NCI-H187 treated with DMSO at 0.1 percent for 48 hours (cell line): ENCODE data around the gene GABRD.

Experiments used
- DNase-seq: peaks from one replicate; lab custom pipeline; 2025; lab: John Stamatoyannopoulos, UW

GABRD gene

DNA sequence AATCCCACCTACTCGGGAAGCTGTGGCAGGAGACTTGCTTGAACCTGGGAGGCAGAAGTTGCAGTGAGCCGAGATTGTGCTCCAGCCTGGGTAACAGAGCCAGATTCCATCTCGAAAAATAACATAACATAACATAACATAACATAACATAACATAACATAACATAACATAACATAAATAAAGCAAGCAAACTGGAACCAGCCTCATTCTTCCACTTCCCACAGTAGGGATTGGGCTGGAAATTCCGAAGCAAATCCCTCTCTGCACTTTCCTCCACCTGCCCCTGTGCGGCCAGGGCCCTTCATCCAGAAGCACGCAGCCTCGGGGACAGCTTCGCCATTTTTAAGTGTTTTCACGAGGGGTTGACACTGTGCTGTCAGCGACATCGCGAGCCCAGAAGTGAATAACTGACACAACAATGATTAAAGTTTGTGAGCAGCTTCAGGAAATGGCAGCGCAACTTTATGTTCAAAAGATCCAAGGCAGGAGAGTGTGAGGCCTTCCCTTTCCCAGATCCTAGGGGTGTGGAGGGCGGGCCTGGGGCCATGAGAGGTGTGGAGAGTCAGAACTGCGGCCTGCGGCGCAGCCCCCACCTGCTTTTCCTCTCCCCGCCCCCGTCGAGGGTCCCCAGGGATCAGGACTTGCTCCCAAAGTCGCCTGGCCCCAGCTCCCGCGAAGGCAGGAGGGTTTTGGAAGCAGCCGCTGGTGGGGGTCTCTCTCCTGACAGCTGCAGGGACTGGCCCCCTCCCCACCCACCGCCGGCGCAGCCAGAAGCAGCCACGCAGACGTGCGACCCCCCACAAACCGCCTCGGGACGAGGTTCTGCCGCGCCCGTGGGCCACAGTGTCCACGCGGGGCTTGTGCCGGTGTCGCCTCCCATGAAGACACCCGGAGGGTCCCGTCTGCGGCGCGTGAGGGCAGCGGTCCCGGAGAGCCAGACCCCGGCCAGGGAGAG, 651 bp upstream of the GABRD start:
- no peak for DNase-seq

DNA sequence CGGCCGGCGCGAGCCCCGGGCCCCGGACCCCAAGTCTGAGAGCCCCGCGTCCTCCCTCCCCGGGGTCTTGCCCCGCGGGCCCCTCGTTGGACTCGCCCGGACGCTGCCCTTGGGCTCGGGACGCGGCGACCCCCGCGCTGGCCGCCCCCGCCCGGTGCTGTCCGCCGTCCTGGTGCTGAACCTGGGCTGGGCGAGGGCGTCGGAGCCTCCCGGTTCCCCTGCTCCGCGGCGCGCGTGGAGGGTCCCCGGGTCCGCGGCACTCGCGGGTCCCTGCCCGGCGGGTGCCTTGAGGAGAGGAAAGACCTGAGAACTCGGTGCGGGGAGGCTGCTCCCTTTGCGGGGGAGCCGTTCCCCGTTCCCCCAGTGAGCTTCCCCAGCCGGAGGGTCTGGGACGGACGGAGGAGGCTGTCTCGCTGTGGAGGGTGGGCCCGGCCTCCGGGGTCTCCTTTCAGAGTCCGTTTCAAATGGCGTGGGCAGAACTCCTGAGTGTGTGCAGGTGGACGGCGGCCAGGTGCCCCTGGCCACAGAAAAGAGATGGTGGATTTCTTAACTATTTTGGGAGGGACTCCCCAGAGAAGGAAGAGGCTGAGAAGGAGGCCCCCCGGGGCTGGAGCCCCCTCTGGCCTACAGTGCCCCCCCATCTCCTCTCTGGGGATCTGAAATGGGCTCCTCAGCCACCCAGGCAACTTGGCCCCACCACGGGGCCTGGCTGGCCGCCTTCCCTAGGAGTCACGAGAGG, 595 bp downstream of the GABRD start:
- no peak for DNase-seq

DNA sequence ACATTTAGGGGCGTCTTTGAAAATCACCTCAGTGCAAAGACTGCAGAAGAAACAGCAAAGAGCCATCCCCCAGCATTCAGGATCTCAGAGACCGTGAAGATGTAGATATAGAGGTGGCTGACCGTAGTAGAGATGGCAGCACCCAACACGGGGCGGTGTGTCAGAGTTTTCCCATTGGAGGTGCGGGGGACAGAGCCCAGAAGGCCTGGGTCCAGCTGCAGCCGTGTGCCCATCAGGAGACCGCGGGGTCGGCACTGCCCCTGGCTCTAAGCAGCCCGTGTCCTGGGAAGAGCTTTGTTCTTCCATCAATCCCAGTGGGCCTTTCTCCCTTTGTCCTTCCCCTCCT, 1.1 kb downstream of the GABRD start:
- DNase-seq: no peak

DNA sequence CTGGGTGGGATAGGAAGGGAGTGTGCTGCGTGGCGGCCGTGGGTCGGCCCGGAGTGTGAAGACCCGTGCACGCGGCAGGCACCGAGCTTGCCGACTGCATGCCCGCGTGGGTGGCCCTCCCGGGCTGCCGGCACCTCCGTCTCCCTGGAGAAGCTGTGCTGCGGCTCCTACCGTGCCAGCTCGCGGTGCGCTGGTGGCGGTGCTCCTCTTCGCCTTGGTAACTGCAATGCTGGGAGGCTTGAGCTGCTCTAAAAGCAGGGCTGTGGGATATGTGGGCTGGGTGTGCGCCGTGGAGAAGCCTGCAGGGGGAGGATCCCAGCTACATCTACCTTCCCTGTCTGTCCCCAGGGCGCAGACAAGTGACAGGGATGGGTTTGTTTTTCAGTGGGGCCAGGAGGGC, 2.4 kb downstream of the GABRD start:
- no peak for DNase-seq

DNA sequence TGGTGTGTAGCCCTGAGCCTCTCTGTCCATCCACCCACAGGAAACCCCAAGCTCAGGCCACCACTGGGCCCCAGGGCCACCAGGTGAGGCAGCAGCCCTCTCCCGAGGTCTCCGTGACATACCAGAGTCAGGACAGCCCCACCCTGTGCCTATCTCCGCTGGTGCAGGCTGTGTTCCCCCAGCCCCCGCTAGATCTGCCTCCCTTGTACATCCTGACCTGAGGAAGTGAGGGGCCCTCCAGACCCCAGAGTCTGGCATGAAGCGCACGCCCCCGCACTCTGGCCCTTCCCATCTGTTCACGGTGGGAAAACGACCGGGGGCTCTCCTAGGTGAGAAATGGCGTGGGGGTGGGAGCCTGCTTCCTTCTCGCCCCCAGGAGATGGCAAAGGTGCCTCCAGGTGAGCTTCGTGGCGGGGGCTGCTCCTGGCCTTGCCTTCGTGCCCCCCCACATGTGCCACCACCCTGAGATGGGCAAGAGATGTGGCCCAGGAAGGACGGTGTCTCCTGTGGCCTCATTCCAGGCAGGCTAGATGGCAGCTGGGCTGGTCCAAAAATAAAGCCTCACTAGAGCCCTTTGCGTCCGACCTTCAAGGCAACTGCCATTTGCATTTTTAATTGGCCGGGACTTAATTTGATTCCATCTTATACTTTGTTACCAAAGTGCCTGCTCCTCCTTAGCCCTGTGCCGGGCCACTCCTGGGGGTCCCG, 3.1 kb downstream of the GABRD start:
- DNase-seq: no peak

DNA sequence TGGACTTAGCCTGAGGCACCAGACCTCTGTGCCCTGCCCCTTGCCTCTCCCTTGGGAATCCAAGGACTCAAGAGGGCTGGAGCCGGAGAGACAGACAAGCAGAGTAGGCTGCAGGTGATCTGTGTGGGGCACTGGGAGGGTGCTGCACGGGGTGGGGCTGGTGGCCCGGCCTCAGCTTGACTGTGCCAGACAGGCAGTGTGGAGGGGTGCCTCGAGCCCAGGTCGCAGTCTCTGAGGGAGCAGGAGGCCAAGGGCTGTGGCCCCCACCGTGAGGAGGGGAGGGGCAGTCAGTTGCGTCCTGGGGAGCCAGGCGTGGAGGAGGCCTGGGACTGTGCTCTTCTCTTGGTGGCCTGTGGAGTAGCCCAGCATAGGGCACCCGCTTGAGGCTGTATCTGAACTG, 4.0 kb downstream of the GABRD start:
- DNase-seq: no peak

DNA sequence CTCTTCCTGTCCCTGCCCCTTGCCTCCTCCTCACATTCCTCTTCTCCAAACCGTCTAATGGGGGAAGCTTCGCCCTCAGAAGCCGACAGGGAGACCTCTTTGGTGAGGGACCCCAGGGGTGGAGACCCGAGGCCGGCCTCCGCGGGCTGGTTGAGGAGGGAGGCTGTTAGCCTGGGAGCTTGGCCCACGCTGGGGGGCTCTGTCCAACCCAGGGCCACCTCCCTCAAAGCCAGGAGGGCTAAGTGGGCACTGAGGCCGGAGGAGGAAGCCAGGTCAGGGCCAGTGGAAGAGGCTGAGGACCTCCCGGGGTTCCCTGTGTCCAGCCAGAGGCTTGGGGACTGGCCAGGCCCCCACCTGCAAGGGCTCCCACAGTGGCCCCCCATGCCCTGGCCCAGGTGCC, 5.3 kb downstream of the GABRD start:
- DNase-seq: no peak

DNA sequence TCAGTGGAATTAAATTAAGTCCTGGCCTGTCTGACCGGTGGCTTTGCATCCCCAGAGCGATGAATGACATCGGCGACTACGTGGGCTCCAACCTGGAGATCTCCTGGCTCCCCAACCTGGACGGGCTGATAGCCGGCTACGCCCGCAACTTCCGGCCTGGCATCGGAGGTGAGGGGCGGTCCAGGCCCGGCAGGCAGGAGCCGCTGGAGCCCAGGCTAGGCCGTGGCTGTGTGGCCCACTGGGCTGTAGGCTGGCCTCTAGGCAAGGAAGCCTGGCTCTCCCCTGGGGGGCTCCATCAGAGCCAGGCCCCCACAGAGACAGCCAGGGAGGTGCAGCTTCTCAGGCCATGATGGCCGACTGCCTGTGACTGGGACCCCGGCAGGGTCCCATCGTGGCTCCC, 5.7 kb downstream of the GABRD start:
- DNase-seq: no peak

DNA sequence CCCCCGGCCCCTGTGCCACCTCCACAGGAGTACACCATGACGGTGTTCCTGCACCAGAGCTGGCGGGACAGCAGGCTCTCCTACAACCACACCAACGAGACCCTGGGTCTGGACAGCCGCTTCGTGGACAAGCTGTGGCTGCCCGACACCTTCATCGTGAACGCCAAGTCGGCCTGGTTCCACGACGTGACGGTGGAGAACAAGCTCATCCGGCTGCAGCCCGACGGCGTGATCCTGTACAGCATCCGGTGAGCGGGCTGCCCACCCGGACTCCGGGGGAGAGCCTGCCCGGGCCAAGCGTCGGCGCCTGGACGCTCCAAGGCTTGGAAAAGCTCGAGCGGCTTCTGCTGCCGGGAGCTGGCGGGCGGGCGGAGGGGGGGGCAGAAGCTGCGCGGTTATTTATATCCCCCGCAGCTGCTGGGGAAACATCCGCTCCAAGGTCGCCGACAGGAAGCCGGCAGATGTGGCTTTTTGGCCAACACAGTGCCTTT, 6.4 kb downstream of the GABRD start:
- no peak for DNase-seq

DNA sequence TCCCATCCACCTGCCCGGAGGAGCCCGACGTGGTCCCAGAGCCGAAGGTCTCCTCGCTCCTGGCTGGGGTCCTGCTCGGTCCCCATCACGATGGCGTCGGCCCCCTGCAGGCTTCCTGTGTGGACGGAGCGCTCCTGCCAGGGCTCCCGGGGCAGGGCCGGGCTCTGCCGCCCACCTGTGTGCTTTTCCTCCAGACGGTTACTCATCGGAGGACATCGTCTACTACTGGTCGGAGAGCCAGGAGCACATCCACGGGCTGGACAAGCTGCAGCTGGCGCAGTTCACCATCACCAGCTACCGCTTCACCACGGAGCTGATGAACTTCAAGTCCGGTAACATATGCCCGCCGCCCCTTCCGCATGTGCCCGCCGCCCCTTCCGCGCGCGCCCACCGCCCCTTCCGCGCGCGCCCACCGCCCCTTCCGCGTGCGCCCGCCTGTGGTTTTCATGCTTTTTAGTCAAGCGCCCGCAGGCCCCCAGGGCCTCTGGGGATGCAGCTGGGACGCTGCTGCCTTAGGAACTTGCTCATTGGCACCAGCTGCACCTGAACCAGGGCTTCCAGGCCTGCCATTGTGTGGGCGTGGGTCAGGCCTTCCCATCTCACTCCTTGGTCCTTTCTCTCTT, 8.9 kb downstream of the GABRD start:
- DNase-seq: no peak

DNA sequence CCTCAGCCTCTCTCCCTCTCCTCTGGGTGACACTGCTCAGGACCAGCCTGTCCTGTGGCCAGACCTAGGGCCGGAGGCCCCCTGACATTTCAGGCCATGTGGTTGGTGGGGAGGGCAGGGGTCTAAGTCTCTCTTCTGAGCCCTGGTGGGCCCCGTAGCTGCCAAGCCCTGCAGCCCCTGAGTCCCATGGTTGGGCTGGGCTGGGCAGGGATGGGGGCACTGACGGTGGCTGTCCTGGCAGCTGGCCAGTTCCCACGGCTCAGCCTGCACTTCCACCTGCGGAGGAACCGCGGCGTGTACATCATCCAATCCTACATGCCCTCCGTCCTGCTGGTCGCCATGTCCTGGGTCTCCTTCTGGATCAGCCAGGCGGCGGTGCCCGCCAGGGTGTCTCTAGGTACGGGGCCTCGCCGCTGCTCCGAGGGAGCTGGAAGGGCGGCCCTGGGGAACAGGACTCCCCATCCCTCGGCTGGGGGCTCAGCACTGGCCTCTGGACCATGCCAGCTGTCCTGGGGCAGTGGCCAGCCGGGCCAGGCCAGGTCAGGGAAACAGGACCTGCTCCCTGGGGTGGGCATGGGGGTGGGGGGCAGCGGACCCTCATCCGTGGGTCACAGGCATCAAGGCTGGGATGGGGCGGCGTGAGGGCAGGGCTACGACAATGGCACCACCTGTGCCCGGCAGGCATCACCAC, 9.9 kb downstream of the GABRD start:
- no peak for DNase-seq

DNA sequence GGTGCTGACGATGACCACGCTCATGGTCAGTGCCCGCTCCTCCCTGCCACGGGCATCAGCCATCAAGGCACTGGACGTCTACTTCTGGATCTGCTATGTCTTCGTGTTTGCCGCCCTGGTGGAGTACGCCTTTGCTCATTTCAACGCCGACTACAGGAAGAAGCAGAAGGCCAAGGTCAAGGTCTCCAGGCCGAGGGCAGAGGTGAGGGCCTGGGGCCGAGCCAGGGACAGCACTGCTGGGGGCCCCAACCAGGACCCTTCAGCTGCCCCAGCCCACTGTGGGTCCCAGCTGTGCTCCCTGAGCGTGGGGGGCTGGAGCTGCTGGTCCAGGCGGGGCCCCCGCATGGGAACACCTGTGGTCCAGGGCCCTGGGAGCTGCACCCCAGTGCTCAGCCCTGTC, 10.4 kb downstream of the GABRD start:
- no peak for DNase-seq

DNA sequence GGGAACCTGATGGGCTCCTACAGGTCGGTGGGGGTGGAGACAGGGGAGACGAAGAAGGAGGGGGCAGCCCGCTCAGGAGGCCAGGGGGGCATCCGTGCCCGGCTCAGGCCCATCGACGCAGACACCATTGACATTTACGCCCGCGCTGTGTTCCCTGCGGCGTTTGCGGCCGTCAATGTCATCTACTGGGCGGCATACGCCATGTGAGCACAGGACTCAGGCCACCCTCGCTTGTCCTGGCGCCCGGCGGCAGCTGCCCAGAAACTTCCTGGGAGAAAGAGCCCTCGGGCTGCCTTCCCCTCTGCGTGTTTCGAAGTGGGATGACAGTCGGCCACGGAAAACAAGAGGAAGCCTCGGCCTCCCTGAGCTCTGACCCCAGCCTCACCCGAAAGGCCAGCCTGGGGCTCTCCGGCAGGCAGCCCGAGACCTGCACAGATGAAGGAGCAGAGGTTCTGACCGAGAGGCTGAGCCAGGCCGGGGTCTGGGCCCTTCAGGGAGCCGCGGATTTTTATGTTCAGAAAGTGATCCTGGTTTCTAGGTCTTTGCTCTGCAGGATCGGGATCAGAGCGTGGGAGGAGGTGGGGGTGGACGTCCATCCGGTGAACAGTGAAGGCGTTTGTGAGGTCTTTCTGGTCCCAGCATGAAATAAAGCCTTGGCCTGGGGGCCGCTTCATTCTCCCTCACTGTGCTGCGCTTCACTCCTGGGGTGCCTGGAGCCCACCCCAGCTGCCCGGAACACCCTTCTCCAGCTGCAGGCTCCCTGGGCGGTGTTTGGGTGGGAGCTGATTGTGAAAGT, 11.1 kb downstream of the GABRD start:
- no peak for DNase-seq

DNA sequence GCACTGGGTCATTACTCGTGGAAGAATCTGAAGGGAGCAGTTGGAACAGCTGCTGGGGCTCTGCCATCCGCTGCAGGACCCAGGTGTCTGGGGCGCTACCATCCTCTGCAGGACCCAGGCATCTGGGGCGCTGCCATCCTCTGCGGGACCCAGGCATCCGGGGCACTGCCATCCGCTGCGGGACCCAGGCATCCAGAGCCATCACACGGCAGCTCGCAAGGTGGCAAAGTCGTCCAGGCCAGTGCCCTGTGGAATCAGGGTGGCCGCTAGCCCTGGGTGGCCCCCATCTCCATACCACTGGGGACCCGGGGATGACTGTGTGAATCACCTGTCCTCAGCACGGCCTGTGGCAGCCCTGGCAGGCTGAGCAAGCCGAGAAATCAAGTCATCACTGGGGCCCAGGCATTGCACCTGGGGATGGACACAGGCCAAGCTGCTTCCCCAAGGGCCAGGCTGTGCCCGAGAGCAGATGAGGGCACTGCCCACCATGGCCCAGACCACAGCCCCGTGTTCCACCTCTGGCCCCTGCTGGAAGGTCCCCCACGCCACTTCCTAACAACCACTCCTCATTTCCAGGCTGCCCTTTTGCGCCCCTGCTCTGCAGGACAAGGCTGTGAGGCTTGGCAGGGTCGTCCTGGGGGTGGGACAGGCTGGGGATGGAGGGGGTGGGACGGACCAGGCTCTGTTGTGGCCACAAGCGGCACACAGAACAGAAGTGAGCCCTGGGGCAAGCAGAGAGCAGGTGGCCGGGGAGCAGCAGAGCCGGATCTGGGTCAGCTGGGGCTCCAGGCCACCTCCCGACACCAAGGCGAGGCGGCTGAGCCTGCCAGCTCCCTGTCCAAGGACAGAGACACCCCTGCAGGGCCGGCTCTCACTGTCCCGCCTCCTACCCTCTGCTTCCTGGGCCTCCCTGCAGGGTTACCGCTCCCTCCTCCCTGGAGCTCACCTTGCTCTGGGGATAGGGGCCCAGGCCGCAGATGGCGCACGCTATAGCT, 12.7 kb downstream of the GABRD start:
- no peak for DNase-seq

DNA sequence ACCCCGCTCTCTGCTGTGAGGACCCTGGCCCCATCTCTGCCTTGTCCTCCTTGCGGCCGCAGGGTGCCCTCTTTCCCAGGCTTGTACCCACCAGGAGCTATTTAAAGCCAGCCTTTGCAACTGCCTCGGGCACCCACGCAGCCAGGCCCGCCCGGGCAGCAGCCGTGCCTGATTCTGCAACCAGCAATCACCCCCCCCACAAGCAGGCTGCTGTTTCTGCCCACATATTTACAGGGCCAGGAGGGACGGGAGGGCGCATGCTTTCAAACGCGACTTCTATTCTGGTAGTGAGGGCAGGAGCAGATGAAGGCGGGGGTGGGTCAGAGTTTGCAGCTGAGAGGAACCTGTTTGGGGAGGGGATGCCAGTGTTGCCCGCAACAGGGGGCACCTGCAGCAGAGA, 13.6 kb downstream of the GABRD start:
- no peak for DNase-seq

DNA sequence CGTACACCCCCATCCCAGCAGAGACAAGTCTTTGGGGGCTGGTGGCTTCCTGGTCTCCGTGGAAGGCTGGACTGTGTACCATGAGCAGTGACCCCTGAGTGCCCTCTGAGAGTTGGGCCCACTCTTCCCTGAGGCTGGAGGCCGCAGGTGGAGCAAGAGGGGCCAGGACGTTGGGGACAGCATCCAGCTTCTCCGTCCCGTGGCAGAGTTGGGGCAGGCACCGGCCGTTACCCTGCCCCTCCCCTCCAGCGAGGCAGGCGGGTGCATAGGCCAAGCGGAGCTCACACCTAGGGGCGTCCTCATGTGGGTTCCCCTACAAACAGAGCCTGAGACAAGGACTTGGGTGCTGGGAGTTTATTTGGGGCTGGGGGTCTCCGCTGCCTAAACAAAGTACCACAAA, 14.0 kb downstream of the GABRD start:
- no peak for DNase-seq

DNA sequence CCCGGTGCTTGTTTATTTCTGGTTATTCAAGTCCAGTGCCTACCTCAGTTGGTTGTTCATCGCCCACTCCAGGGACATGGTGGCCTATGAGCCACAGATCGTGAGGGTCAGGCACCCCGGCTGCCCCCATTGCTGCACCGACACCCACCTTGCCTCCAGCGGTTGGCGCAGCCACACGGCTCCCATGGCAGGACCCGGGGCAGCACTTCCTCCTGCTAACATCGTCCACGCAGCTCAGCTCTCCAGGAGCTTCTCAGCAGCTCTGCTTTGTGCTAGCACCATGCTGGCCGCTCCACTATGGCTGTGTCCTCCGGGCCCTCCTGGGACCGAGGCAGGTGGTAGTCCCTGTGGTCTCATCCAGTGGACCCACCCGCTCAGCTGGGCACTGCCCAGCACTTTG, 17.1 kb downstream of the GABRD start:
- no peak for DNase-seq

DNA sequence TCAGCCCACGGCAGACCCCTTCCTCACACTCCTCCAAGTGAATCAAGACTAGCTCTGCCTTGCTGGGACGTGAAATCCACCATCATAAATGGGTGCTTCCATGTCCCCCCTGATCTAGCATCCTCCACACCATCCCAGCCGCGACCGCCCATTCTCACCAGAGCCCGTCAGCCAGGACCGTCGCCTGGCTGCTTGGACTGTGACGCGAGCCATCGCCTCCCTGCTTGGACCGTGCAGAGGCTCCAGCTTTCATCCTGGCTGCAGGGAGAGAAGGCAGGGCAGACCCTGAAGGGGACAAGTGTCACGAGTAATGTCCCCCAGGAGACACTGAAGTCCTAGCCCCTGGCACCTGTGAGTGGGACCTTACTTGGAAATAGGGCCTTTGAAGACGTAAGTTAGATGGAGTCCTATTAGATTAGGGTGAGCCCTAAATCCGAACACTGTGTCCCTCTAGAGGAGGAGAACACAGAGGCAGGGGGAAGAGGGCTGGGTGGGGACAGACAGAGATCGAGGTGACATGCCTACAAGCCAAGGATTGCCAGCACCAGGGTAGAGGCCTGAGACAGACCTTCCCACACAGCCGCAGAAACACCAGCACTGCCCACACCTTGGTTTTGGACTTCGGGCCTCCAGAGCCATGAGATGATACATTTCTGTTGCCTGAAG, 18.3 kb downstream of the GABRD start:
- no peak for DNase-seq

DNA sequence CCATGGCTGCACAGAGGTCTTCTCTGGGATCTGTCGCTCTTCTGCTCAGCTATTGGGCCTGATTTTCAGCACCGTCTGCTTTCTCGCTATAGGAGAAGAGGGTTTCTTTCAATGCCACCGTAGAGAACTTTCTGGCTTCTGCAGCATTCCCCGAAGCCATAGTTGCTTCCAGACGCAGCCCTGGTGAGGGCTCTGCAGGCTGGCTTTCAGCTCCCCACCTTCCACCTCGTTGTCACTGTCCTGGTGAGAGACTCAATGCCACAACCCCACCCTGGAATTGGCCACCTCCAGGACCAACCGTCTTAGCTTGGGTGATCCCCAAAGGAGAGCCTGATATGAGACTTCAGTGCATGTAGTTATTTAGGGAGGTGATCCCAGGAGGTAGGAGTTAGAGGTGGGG, 19.1 kb downstream of the GABRD start:
- no peak for DNase-seq
